Ishikawa (cell line): ENCODE results near the gene PHOSPHO2.

Experiments used
- CEBPB ChIP-seq: IDR thresholded peaks from 2 replicates; pipeline ENCODE4 v1.6.1; 2012
- TEAD4 ChIP-seq: IDR thresholded peaks from 2 replicates; pipeline ENCODE4 v1.6.1; 2012
- ZBTB7A ChIP-seq: IDR thresholded peaks from 2 replicates; pipeline ENCODE4 v1.6.1; 2012; ENCODE audit warnings: low read depth
- TF ChIP-seq, protein P1 (sequence below): IDR thresholded peaks from 2 replicates; pipeline ENCODE4 v1.6.1; 2012

GRCh38 chr2:169692718-169693117 lies 1.6 kb upstream of the PHOSPHO2 start:
- TF ChIP-seq, protein P1, sequence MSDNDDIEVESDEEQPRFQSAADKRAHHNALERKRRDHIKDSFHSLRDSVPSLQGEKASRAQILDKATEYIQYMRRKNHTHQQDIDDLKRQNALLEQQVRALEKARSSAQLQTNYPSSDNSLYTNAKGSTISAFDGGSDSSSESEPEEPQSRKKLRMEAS: no peak
- TF ChIP-seq CEBPB (no peak), TEAD4 (no peak), ZBTB7A (no peak)
